Effector CD4-positive, alpha-beta T cell (primary cell): ENCODE data around the gene SUMF2.
"Not testable (repeated sequence)": the region's sequence is repeated elsewhere in the genome, so short reads cannot be mapped to it uniquely, and the experiment has no call there.

Experiments used
- DNase-seq: peaks from one replicate; pipeline ENCODE4 v3.0.0-alpha.2; 2020

SUMF2 gene

DNA sequence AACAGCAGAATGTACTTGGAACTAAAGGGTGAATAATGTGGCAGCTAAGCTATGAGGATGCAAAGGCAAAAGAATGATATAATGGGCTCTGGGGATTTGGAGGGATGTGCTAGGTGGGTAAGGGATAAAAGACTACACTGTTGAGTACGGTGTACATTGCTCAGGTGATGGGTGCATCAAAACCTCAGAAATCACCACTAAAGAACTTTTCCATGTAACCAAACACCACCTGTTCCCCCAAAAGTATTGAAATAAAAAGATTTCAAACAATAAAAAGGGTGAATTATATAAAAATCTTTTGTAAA, 43.8 kb downstream of the SUMF2 start:
- DNase-seq = no peak

DNA sequence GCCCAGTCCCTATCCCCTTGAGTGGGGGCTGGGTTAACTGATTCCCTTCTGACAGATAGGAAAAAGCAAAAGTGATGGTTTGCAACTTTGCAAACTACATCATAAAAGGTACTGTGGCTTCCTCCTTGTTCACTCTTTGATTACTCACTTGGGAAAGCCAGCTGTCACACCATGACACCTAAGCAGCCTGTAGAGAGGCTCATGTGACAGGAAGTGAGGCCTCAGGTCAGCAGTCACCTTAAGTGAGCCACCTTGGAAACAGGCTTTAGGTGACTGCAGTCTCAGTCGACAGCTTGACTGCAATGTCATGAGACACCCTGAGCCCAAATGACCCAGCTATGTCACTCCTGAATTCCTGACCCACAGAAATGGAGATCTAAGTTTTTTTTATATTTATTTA, 46.5 kb downstream of the SUMF2 start:
- no peak for DNase-seq

DNA sequence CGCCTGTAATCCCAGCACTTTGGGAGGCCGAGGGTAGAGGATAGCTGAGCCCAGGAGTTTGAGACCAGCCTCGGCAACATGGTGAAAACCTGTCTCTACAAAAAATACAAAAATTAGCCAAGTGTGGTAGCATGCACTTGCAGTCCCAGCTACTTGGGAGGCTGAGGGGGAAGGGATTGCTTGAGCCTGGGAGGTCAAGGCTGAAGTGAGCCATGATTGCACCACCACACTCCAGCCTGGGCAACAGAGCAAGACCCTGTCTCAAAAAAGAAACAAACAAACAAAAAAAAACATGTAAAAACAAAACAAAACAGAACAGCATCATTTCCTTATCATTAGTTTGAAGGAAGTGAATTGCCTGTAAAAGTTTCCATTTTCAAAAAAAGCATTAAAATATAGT, 48.2 kb downstream of the SUMF2 start:
- DNase-seq = not testable (repeated sequence)

DNA sequence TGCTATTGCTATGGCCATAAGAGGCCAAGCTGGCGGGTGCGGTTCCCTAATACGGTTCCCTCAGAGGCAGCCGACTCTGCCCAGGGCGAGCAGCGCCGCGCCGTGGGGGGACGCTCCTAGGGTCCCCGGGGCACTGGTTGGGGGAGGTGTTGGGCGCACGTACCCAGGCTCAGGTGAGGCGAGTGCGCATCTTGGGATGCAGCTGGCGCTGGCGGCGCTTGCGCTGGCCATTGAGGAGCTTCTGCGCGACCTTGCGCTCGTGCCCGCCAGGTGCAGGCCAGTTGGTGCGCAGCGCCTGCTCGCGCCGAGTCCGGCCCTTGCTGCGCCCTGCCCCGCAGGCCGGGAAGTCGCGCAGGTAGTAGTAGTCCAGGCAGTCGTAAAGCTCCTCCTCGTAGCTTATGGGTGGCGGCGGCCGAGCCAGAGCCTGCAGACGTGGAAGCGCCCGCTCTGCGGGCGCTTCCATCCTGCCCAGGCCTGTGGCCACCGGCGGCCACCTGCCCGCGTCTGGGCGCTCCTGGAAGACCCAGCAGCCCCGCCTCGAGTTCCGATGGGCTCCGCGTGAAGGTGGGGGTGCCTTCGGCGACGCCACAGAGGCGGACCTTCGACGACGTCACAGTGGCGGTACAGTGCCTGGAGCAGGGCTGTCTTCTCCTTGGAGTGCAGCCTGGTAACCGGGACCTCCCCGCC, 51.9 kb downstream of the SUMF2 start, which contains the start of gene NUPR2:
Gene NUPR2 (minus strand): TSS at position 566 of the 687 bp plus-strand sequence. CDS start 103 bp downstream, at position 463.
- DNase-seq = no peak

DNA sequence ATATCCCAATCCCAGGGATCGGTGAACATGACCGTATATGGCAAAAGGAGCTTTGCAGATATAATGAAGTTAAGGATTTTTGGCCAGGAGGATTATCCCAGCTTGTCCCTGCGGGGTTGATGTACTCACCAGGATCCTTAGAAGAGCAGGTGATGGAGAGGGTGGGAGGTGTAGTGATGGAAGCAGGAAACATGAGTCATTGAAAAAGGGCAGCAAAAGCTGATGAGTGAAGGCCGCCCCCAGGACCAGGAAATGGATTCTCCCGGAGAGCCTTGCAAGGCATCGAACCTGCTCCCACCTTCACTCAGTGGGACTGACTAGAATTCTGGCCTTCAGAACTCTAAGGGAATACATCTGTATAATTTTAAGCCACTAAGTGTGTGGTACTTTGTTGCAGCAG, 57.4 kb downstream of the SUMF2 start:
- DNase-seq = no peak

DNA sequence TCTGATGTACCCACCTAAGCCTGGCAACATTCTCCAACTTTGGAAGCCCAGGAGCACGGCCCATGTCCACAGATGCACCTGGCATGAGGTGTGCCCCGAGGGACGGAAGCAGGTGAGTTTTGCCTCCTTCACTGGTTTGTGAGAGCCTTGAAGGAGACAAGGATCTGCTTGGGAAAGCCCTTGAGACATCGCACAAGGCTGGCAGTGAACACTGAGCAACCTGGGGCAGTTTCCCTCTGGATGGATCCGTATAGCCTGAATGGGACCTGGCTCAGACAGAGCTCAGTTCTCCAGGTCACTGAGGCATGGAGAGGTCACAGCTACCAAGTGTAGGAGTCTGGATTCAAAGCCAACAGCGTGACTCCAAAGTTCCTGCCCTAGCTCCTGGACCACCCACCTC, 60.9 kb downstream of the SUMF2 start:
- no peak for DNase-seq

DNA sequence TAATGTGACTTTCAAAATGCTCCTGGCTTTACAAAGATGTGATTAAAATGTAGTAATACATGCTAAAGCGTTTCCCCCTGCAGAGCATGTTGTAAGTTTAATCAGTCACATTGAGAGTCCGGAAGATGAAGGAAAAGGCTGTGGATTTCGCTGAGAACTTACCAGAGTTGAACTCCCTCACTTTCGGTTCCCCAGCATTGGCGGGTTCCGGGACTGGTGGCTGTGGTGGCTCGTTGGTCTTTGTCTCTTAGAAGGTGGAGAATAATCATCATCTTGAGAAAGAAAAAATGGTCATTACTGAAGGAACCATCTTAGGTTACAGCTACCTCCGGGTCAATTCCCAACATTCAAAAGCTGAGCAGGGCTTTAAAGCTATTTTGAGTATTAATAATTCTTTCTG, 61.7 kb downstream of the SUMF2 start:
- no peak for DNase-seq

DNA sequence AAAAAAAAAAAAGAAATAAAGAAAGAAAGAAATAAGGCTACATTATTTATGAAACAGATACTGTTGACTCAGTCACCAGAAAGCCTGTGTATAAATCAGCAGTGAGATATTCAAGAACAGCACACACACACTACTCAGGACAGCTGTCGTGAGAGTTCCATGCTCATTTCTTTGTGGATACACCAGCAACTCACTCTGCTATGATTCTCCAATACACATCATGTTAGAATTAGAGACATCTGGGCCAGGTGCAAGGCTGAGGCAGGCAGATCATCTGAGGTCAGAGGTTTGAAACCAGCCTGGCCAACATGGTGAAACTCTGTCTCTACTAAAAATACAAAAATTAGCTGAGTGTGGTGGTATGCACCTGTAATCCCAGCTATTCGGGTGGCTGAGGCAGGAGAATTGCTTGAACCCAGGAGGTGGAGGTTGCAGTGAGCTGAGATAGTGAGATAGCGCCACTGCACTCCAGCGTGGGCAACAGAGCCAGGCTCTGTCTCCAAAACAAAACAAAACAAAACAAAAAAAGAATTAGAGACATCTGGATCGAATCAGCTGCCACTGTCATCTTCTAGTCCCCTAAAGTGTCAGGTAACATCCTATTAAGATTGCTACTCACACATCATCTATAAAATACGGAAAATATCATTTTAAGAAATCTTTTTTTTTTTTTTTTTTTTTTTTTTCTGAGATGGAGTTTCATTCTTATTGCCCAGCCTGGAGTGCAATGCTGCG, 63.3 kb downstream of the SUMF2 start:
- no peak for DNase-seq
